H9 (cell line): ENCODE measurements around the gene FLT1. TPM values are rescaled to one million over a fixed set of nuclear protein-coding genes. Genes with fewer than 3 reads are reported as not detected.
A peak's percentile ranks its signal among the peaks of the same experiment; 100 is the strongest.

Experiments used
- DNase-seq: peaks from one replicate; pipeline ENCODE4 v3.0.0-alpha.2; 2017
- H2AFZ ChIP-seq: one replicate; pipeline ENCODE4 v1.6.1; 2013; ENCODE audit warnings: mild to moderate bottlenecking, low read length, control low read depth, moderate library complexity
- H2AK5ac ChIP-seq: 2 replicates; pipeline ENCODE4 v1.6.1; 2013; ENCODE audit warnings: low read length, control low read depth, mixed read lengths; ENCODE audit not compliant: insufficient read length
- H2BK120ac ChIP-seq: one replicate; pipeline ENCODE4 v1.6.1; 2013; ENCODE audit warnings: low read depth, mild to moderate bottlenecking, low read length, control low read depth, inconsistent platforms; ENCODE audit not compliant: poor library complexity, severe bottlenecking
- H2BK12ac ChIP-seq: 2 replicates; pipeline ENCODE4 v1.6.1; 2013; ENCODE audit warnings: low read length, control low read depth, mixed read lengths, low read depth; ENCODE audit not compliant: insufficient read length
- H2BK15ac ChIP-seq: 2 replicates; pipeline ENCODE4 v1.6.1; 2013; ENCODE audit warnings: low read depth, low read length, control low read depth
- H2BK20ac ChIP-seq: one replicate; pipeline ENCODE4 v1.6.1; 2013; ENCODE audit warnings: low read depth, mild to moderate bottlenecking, low read length, control low read depth, inconsistent platforms; ENCODE audit not compliant: poor library complexity, severe bottlenecking
- H2BK5ac ChIP-seq: 2 replicates; pipeline ENCODE4 v1.6.1; 2013; ENCODE audit warnings: low read length, control low read depth, mixed read lengths; ENCODE audit not compliant: insufficient read length
- H3K14ac ChIP-seq: 2 replicates; pipeline ENCODE4 v1.6.1; 2013; ENCODE audit warnings: low read length, control low read depth; ENCODE audit not compliant: insufficient read depth
- H3K18ac ChIP-seq: 2 replicates; pipeline ENCODE4 v1.6.1; 2013; ENCODE audit warnings: low read depth, mild to moderate bottlenecking, mixed read lengths, low read length, control low read depth; ENCODE audit not compliant: insufficient read length
- H3K23ac ChIP-seq: 2 replicates; pipeline ENCODE4 v1.6.1; 2013; ENCODE audit warnings: low read length, control low read depth, mixed read lengths, low read depth; ENCODE audit not compliant: insufficient read length
- H3K23me2 ChIP-seq: 2 replicates; pipeline ENCODE4 v1.6.1; 2013; ENCODE audit warnings: low read depth, mild to moderate bottlenecking, mixed read lengths, low read length, control low read depth; ENCODE audit not compliant: insufficient read length, poor library complexity, severe bottlenecking
- H3K27ac ChIP-seq: 2 replicates; pipeline ENCODE4 v1.5.1; 2013; ENCODE audit warnings: low read length, control low read depth, mixed read lengths, low read depth; ENCODE audit not compliant: insufficient read length
- H3K27me3 ChIP-seq: 2 replicates; pipeline ENCODE4 v1.6.1; 2013; ENCODE audit warnings: low read length, control low read depth, inconsistent platforms; ENCODE audit not compliant: insufficient read depth
- H3K4ac ChIP-seq: 2 replicates; pipeline ENCODE4 v1.6.1; 2013; ENCODE audit warnings: low read depth, mild to moderate bottlenecking, control low read depth, inconsistent platforms, low read length, moderate library complexity
- H3K4me1 ChIP-seq: 2 replicates; pipeline ENCODE4 v1.6.1; 2013; ENCODE audit warnings: low read length, control low read depth, inconsistent platforms; ENCODE audit not compliant: insufficient read depth
- H3K4me2 ChIP-seq: 2 replicates; pipeline ENCODE4 v1.6.1; 2013; ENCODE audit warnings: low read length, control low read depth, mixed read lengths; ENCODE audit not compliant: insufficient read length, insufficient read depth
- H3K56ac ChIP-seq: 2 replicates; pipeline ENCODE4 v1.6.1; 2013; ENCODE audit warnings: low read depth, mild to moderate bottlenecking, mixed read lengths, low read length, control low read depth; ENCODE audit not compliant: insufficient read length
- H3K79me1 ChIP-seq: 2 replicates; pipeline ENCODE4 v1.6.1; 2013; ENCODE audit warnings: low read depth, mild to moderate bottlenecking, moderate library complexity, low read length, control low read depth, inconsistent platforms; ENCODE audit not compliant: insufficient read depth, poor library complexity, severe bottlenecking
- H3K79me2 ChIP-seq: 2 replicates; pipeline ENCODE4 v1.6.1; 2013; ENCODE audit warnings: low read length, control low read depth, inconsistent platforms; ENCODE audit not compliant: insufficient read depth
- H3K9ac ChIP-seq: 2 replicates; pipeline ENCODE4 v1.6.1; 2013; ENCODE audit warnings: low read length, control low read depth, mixed read lengths; ENCODE audit not compliant: insufficient read length; ENCODE audit errors: extremely low read depth
- H3K9me3 ChIP-seq: one replicate; pipeline ENCODE4 v1.6.1; 2013; ENCODE audit warnings: low read depth, low read length, inconsistent platforms; ENCODE audit not compliant: control insufficient read depth
- H3T11ph ChIP-seq: one replicate; pipeline ENCODE4 v1.6.1; 2013; ENCODE audit warnings: mild to moderate bottlenecking, low read length, control low read depth, inconsistent platforms
- H4K20me1 ChIP-seq: one replicate; pipeline ENCODE4 v1.6.1; 2013; ENCODE audit not compliant: control insufficient read depth, insufficient read length, insufficient read depth
- H4K5ac ChIP-seq: 2 replicates; pipeline ENCODE4 v1.6.1; 2013; ENCODE audit warnings: low read depth, mild to moderate bottlenecking, mixed read lengths, low read length, control low read depth; ENCODE audit not compliant: insufficient read length
- H4K8ac ChIP-seq: replicated peaks from 2 replicates; pipeline ENCODE4 v1.6.1; 2013; ENCODE audit warnings: low read length, control low read depth, mixed read lengths, low read depth; ENCODE audit not compliant: insufficient read length
- H4K91ac ChIP-seq: 2 replicates; pipeline ENCODE4 v1.6.1; 2013; ENCODE audit warnings: low read depth, mild to moderate bottlenecking, moderate library complexity, mixed read lengths, low read length, control low read depth; ENCODE audit not compliant: insufficient read length
- H3K27ac Mint-ChIP-seq, 3 experiments: 2 replicates in 2 of 3; 3 replicates in 1 of 3; pipeline ENCODE4 v1.8.0; 2020 to 2021; ENCODE audit warnings: mixed read lengths in 3 of 3, mild to moderate bottlenecking in 1 of 3, moderate library complexity in 1 of 3
- H3K27me3 Mint-ChIP-seq: 2 replicates; pipeline ENCODE4 v1.8.0; 2021; ENCODE audit warnings: low read depth, mild to moderate bottlenecking, moderate library complexity, mixed read lengths
- H3K36me3 Mint-ChIP-seq, 3 experiments: 2 replicates in 2 of 3; 3 replicates in 1 of 3; pipeline ENCODE4 v1.8.0; 2020 to 2021; ENCODE audit warnings: low read depth in 3 of 3, mixed read lengths in 3 of 3; ENCODE audit not compliant: insufficient read depth in 1 of 3
- H3K4me1 Mint-ChIP-seq, 2 experiments: 2 replicates each; pipeline ENCODE4 v1.8.0; 2020; ENCODE audit warnings: mixed read lengths in 2 of 2
- H3K4me3 Mint-ChIP-seq, 2 experiments: 2 replicates in 1 of 2; 3 replicates in 1 of 2; pipeline ENCODE4 v1.8.0; 2020 to 2021; ENCODE audit warnings: mild to moderate bottlenecking in 2 of 2, mixed read lengths in 2 of 2, moderate library complexity in 1 of 2
- H3K9me3 Mint-ChIP-seq, 2 experiments: 2 replicates in 1 of 2; 3 replicates in 1 of 2; pipeline ENCODE4 v1.8.0; 2020; ENCODE audit warnings: mild to moderate bottlenecking in 2 of 2, mixed read lengths in 2 of 2, moderate library complexity in 1 of 2
- CTCF ChIP-seq: fragments of 200-600 bp; sonication (generic); conservative IDR thresholded peaks from 3 replicates; pipeline ENCODE4 v1.8.0; 2021; ENCODE audit warnings: antibody characterized with exemption, mild to moderate bottlenecking
- total RNA-seq: library from RNA; stranded (reverse); gene quantifications from 2 replicates; pipeline ENCODE4 v1.2.1, GENCODE V29; 2021

FLT1 gene
- total RNA-seq, 1 experiment from 2014 or later, result 84.1 TPM

GRCh38 chr13:28409648-28410047 lies 85.3 kb downstream of the FLT1 start:
- Histone ChIP-seq H3K4me1 (peaks cover 8% of the 10 kb centered on the region; the same call in 1 of the 2 replicates), H3K4ac (no peak overlapping the region), H3K27ac (no peak overlapping the region), H3T11ph (no peak overlapping the region), H3K23ac (no peak overlapping the region), H2AK5ac (no peak overlapping the region), H3K9me3 (no peaks in the 10 kb centered on the region), H4K8ac (no peak overlapping the region), H3K56ac (no peak overlapping the region), H3K27me3 (no peaks in the 10 kb centered on the region), H2BK12ac (no peak overlapping the region), H3K18ac (no peak overlapping the region), H3K4me2 (no peak overlapping the region), H3K23me2 (no peaks in the 10 kb centered on the region), H2BK15ac (no peak overlapping the region), H3K9ac (no peak overlapping the region), H4K5ac (no peak overlapping the region), H4K91ac (no peak overlapping the region), H4K20me1 (no peaks in the 10 kb centered on the region), H2AFZ (no peak overlapping the region), H2BK120ac (no peak overlapping the region), H2BK5ac (no peak overlapping the region), H3K14ac (no peak overlapping the region), H3K79me1 (no peaks in the 10 kb centered on the region), H3K79me2 (no peaks in the 10 kb centered on the region; the same call in 1 of the 2 replicates), H2BK20ac (no peak overlapping the region)
- no peaks in the 10 kb centered on the region for H3K9me3 Mint-ChIP-seq
- no peak for TF ChIP-seq CTCF
- DNase-seq, result no peak
- H3K4me3 Mint-ChIP-seq, result no peak overlapping the region
- H3K4me1 Mint-ChIP-seq, result peaks cover 32 to 39% of the 10 kb centered on the region in 2 experiments
- H3K27me3 Mint-ChIP-seq, result no peaks in the 10 kb centered on the region; the same call in 1 of the 2 replicates
- H3K36me3 Mint-ChIP-seq, result peaks cover 19 to 64% (median 33%) of the 10 kb centered on the region in 3 experiments
- H3K27ac Mint-ChIP-seq, result peak overlapping the region in 2 of 3 experiments; percentile 41 to 58; a peak in 2 of 7 replicates
